Measurements from ENCODE around the gene RAB29. TPM values are rescaled to one million over a fixed set of nuclear protein-coding genes. Genes with fewer than 3 reads are reported as not detected.

Gene RAB29
- total RNA-seq, 2 experiments from 2014 or later = 11.7 to 11.8 TPM

DNA sequence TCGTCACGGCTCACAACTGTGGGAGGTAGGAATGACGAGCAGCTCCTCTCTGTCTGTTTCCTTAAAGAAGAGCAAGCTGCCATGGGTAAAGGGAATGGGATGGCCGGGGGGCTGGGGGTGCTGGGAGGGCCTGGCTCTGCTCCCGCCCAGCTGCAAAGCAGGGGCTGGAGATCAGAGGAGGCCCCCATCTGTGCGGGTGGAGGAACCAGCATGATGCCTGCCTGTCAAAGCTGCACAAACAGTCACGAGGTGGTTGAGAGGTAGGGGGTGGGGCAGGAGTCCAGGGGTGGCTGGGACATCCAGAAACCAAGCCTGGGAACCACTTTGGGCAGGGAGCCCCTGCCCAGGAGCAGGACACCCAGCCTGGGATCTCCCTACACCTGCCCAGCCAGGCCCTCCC lies 25.1 kb upstream of the RAB29 start:
- DNase-seq = no peak
- ChIA-PET POLR2A (interaction anchor here (1.0 kb wide), 1 partner anchor 10 kb away, joined by 3 read pairs; no protein-coding TSS in a partner anchor), CTCF (no interaction called here)
- peaks cover 62% of the 10 kb centered on the region for H3K36me3 Mint-ChIP-seq (ENCODE audit: low read depth)
- Histone ChIP-seq H3K36me3 (ENCODE audit: insufficient read depth, low read length) (peaks cover 68% of the 10 kb centered on the region), H3K27me3 (ENCODE audit: control insufficient read depth in 1 of 2, insufficient read depth in 2 of 2, low read length in 2 of 2) (no peaks in the 10 kb centered on the region), H3K4me3 (ENCODE audit: low read length) (no peak overlapping the region), H3K4me1 (ENCODE audit: insufficient read depth, low read length) (peaks cover 18% of the 10 kb centered on the region), H3K9me3 (ENCODE audit: control insufficient read depth in 1 of 2, insufficient read depth in 1 of 2, low read length in 2 of 2) (no peaks in the 10 kb centered on the region), H3K27ac (ENCODE audit: low read depth in 1 of 2, low read length in 2 of 2) (no peak overlapping the region)
- ATAC-seq (ENCODE audit: poor library complexity) = no peak
- peaks cover 33% of the 10 kb centered on the region for H3K4me1 Mint-ChIP-seq (ENCODE audit: low read depth)
- no peaks in the 10 kb centered on the region for H3K27me3 Mint-ChIP-seq
- no peak overlapping the region for H3K4me3 Mint-ChIP-seq
- H3K27ac Mint-ChIP-seq = no peak overlapping the region
- H3K9me3 Mint-ChIP-seq = no peaks in the 10 kb centered on the region
- TF ChIP-seq CTCF (IDR thresholded peaks at IDR 0.05) = no peak
- intact Hi-C loops (cut with DNase I, micrococcal nuclease) = no loop called here

DNA sequence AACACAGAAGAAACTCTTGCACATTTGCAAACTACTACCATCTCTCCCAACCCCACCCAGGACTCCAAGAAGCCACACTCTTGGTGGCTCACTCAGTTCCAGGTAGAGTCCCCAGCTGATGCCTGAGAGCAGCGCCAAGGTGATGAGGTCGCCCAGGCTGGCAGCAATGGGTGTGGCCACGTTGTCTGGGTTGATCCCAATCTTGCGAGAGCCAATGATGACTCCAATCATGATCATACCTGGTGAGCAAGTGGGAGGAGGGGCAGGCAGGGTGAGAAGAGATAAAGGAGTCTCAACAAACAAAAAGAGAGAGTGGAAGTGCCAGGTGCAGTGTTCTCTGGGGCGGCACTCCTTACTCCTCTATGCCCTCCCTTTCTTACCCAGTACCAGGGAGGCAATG lies 23.3 kb upstream of the RAB29 start:
- H3K27me3 Mint-ChIP-seq = no peaks in the 10 kb centered on the region
- TF ChIP-seq CTCF (IDR thresholded peaks at IDR 0.05) = no peak
- DNase-seq (no peak), ATAC-seq (ENCODE audit: poor library complexity) (no peak)
- Histone ChIP-seq H3K9me3 (ENCODE audit: control insufficient read depth in 1 of 2, insufficient read depth in 1 of 2, low read length in 2 of 2) (no peaks in the 10 kb centered on the region), H3K4me1 (ENCODE audit: insufficient read depth, low read length) (no peaks in the 10 kb centered on the region), H3K4me3 (ENCODE audit: low read length) (no peak overlapping the region), H3K36me3 (ENCODE audit: insufficient read depth, low read length) (peaks cover 73% of the 10 kb centered on the region), H3K27me3 (ENCODE audit: control insufficient read depth in 1 of 2, insufficient read depth in 2 of 2, low read length in 2 of 2) (no peaks in the 10 kb centered on the region), H3K27ac (ENCODE audit: low read depth in 1 of 2, low read length in 2 of 2) (no peak overlapping the region)
- peaks cover 14% of the 10 kb centered on the region for H3K4me1 Mint-ChIP-seq (ENCODE audit: low read depth)
- ChIA-PET POLR2A (no interaction called here), CTCF (no interaction called here)
- peaks cover 74% of the 10 kb centered on the region for H3K36me3 Mint-ChIP-seq (ENCODE audit: low read depth)
- H3K27ac Mint-ChIP-seq = peak overlapping the region; percentile 33
- no peaks in the 10 kb centered on the region for H3K9me3 Mint-ChIP-seq
- no peak overlapping the region for H3K4me3 Mint-ChIP-seq
- intact Hi-C loops (cut with DNase I, micrococcal nuclease) = no loop called here

GRCh38 chr1:205797168-205797567 lies 21.9 kb upstream of the RAB29 start:
- POLR2A ChIA-PET = no interaction called here
- Mint-ChIP-seq H3K4me1 (ENCODE audit: low read depth) (peaks cover 8% of the 10 kb centered on the region), H3K36me3 (ENCODE audit: low read depth) (peaks cover 86% of the 10 kb centered on the region)

More at GRCh38 chr1:205797168-205797567, 21.9 kb upstream of the RAB29 start:
- Mint-ChIP-seq H3K27ac (no peak overlapping the region), H3K9me3 (no peaks in the 10 kb centered on the region), H3K27me3 (no peaks in the 10 kb centered on the region), H3K4me3 (no peak overlapping the region)
- TF ChIP-seq CTCF (IDR thresholded peaks at IDR 0.05) = no peak
- H3K27ac ChIP-seq (ENCODE audit: low read depth in 1 of 2, low read length in 2 of 2) = no peak overlapping the region
- intact Hi-C loops (cut with DNase I, micrococcal nuclease) = no loop called here
- H3K4me3 ChIP-seq (ENCODE audit: low read length) = no peak overlapping the region
- peaks cover 79% of the 10 kb centered on the region for H3K36me3 ChIP-seq (ENCODE audit: insufficient read depth, low read length)
- ATAC-seq (ENCODE audit: poor library complexity) (no peak), DNase-seq (no peak)
- H3K9me3 ChIP-seq (ENCODE audit: control insufficient read depth in 1 of 2, insufficient read depth in 1 of 2, low read length in 2 of 2) = no peaks in the 10 kb centered on the region
- no peaks in the 10 kb centered on the region for H3K27me3 ChIP-seq (ENCODE audit: control insufficient read depth in 1 of 2, insufficient read depth in 2 of 2, low read length in 2 of 2)
- CTCF ChIA-PET = interaction anchor here (2.0 kb wide), 1 partner anchor 180 kb away, joined by 6 read pairs; no protein-coding TSS in a partner anchor
- H3K4me1 ChIP-seq (ENCODE audit: insufficient read depth, low read length) = no peaks in the 10 kb centered on the region

Data from CD4-positive, alpha-beta T cell (primary cell).